NCI-H146 treated with DMSO at 0.1 percent for 48 hours (cell line): Measurements from ENCODE around the gene TLE3.

Experiments used
- DNase-seq: peaks from one replicate; lab custom pipeline; 2025; ENCODE audit not compliant: unreplicated experiment; lab: John Stamatoyannopoulos, UW

TLE3 gene

DNA sequence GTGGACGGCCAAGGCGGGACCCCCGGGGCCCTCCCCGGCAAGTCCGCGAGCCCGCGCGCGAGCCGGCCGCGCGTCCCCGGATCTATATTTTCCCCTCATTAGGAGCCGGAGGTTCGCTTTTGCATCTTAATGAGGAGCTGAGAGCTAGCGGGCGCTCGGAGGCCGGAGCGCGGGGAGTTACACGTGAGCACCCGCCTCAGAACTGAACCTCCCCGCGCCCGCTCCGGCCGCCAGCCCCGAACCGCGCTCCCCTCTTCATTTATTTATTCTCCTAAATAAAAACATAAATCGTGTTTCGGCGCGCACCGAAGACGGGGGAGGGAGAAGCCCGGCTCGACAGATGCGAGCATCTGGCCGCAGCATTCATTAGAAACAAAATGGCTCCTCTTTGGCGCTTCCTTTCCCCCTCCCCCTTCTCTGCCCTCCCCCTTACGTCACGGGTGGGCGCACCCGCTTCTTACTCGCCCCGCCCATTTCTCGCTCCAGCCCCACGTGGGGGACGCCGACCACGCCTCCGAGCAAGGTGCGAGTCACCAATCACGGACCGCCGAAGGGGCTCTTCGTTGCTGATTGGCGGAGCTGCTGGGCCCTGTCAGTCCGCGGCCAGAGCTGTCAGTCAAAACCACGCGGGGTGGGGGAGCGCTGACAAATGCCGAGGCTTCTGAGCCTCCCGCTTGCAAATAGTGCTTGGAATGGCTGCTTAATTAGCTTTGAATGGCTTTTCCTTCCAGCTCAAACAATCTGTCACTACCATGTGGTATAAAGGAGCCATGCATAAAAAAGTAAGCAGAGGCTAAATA lies 1.6 kb upstream of the TLE3 start:
- peak; percentile 92 for DNase-seq

DNA sequence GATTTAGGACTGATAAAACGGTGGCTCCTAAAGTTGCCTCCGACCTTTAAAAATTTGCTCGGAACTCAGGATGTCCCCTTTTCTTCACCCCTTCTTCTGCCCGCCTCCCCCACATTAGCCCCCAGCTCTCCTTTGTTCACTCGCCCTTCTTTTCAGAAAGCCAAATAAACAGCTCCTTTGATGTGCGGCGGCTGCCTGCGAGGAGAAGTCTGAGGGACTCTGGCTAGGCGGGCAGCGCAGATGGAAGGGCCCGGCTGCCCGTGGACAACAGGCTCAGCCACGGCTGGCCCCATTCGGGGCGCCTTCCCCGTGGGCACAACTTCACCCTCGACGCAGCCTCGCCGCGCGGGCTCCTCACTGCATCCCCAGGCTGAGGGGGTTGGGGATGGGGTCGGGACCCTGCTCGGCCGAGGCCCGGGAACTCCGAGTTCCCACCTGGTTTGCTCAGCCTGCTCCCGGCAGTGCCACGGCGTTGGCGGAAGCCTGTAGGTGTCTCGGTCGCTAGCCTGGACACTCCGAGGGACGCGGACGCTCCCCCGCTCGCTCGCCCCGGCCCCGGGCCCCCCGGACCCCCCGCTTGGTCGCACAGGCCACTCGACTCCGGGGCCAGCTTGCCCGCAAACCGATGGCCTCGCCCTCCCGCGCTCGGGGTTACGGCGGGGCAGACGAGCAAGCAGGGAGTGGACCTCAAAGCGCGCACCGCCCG lies 897 bp upstream of the TLE3 start:
- peak; percentile 27 for DNase-seq

DNA sequence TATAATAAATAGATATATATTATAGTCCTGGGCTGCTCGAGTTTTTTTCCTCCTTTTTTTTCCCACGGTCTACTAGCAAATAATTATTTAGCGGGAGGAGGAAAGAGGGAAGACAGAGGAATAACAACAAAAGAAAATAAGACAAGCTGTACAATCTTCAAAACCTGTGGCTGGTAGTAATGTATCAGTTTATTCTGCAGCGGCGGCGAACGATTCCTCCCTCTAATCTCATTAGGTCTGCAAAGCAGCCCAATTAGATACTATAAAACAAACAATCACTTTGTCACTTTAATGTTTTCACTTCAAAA lies 390 bp upstream of the TLE3 start:
- no peak for DNase-seq

DNA sequence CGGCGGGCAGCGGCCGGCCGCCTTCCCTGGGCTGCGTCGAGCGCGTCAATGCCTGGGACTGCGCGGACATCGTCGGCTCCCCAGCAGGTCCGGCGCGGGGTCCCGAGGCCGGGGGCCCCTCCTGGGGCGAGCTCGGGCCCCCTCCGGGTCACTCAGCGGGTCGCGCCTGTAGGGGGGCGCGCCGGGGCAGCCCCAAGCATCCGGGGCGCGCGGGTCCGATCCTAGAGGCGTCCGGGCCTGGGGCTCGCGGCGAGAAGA lies 725 bp downstream of the TLE3 start:
- DNase-seq, result no peak

DNA sequence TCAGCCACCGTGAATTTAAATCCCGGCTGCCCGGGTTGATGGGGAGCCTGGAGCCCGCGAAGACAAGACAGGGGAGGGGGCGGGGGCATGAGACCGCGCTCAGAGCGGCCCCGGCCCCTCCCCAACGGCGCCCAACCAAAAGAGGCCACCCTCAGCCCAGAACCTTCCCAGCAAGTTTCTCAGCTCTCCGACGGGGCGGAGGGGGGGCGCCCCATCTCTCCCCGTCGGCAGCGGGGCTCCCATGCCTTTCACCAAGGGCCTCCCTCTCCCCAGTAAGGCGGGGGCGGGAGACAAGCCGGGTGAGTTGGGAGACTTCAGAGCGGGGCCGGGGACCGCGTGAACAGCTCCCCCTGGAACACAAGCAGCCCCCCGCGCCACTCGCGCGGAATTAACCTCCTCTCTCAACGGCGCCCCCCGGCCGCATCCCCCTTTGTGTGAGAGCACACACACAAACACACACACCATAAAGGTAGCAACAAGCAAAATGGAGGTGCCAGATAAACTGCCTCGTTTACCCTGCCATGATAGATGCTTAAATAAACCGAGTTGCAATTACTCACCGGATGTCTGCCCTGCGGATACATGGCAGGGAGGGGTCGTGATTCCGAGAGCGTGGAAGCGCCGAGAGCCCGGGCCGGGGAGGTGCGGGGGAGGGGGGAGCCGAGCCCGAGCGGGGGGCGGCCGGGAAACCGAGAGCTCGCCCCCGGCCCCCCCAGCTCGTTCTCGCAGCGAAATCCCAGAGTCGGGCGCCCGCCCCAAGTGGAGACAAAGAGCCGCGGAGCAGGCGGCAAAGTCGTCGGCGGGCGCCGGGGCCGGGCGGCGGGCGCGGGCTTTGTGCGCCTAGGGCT lies 1.3 kb downstream of the TLE3 start:
- DNase-seq, result peak; percentile 3

DNA sequence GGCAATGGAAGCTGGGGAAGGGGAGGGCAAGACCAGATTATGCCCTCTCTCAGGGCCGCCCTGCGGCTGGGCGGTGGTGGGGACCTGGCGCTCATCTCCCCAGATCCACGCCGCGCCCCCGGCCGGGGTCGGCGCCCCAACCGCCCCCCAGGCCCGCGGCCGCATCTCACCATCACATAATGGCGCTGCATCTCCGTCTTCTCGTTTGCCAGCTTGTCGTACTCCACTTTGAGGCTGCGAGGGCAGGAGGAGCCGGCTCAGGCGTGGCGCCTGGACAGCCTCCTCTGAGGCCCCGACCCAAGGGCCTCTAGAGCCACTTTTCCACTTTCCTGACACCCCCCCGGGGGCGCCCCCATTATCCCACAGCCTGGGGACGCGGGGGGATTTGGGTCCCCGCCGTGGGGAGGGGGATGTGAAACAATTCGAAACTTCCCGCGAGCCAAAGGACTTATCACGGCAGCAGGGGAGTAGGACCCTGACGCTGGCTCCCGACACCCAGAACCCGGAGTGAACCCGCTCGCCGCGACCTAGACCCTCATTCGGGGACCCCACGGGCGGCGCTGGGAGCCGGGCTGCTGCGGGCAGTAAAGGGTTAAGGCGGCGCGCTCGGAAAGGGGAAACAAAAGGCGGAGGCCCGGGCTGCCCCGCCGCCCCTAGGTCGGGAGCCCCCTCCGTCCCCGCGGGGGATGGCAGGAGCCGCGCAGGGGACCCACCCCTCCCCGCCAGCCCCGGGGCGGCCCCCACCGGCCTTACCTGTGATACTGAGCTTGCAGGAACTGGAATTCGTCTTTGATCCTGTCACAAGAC lies 2.1 kb downstream of the TLE3 start:
- no peak for DNase-seq

DNA sequence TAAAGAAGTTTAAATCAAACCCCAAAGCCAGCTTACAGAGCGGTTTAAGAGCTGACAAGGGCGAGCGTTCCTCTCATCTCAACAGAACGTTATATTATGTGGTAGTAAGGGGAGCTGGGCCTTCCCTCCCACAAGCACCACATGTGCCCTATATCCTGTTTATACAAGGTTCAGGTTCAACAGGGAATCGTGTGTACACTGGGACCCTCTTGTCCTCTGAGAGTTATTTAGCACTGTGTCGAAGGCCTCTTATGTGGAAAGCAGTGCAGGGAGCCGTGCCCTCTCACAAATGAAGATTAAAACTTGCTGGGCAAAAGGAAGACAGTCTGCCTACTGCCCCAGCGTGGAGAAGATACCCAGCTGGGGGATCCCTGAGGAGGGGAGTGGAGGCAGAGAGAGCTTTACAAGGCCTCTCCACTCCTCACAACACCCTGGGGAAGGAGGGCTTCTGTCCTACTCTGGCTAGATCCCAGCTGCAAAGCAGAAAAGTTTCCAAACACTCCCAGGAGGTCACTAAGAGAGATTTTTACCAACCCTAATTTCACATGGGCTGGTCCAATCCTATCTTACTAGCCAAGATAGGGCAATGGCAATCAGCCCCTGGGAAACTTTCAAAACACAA lies 2.9 kb downstream of the TLE3 start:
- no peak for DNase-seq

DNA sequence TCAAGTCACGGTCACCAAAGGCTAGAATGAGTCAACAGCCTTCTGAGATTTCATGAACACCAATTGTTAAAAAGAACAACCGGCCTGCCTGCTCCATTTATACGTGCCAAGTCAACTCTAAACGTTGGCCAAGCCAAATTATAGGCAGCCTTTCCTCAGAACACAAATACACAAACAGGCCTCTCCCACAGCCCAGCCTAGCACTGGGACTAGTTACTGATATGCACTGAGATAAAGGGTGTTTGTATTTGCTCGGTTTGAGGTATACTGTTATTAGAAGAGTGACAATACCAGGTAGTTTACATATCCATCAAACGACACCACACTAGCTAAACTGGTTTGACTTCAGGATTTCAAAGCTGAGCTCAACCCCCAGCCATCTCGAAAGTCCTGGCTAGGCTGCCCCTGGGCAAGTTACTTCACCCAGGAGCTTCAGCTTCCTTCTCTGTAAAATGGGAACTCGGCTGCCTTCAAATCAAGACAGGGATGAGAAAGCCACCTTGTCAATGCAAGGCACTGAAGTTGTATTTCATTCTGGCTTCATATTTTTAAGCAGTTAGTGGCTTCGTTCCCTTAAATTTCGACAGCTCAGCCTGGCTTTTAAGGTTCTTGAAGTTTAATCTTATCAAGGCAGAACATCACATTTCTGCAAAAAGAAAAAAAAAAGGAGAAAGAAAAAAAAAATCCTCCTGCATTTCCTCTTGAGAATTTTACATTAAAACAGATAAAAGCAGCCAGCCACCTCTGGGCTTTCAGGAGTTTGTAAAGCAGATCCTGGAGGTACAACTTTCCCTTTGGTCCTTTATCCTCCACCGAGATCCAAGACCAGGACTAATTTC lies 4.0 kb downstream of the TLE3 start:
- no peak for DNase-seq

DNA sequence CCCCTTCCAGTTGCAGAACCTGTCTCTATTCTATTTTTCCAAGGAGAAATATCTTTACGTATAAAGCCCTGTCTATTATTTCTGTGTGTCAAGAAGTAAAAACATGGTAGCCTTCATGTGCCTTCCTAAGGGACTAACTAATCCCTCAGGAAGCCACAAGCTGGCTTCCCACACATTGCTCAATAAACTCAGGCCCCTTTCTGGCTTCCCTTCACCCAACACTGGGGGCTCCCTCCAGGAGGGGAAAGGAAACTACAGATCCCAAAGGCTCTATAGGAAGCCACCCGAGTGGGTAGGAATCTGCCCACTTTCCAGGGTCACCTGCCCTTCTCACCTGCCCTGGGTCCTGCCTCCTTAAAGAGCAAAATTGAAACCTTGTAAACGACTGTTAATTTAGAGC lies 4.6 kb downstream of the TLE3 start:
- no peak for DNase-seq

DNA sequence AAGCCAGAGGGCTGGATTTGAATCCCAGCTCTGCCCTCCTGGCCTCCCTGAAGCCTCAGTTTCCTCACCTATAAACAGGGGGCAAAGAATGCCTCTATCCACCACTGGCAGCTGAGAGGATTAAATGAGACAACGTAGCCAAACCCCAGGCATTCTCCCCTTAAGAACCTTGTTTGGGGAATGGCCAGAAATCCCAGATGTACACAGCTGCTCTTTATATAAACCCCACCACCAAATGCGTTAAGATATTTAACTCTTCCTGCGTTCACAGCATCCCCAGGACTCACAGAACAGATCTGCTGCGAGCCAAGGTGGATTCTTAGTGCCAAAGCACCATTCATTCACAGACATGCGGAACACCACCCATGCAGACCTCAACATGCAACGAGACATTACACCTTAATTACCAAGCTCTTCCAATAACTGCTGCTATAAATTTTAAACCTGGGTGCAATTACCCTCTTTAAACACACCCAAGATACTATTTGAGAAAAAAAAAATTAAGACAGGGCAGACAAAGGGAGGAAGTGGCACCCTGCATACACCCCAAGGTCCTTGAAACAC lies 5.2 kb downstream of the TLE3 start:
- no peak for DNase-seq

DNA sequence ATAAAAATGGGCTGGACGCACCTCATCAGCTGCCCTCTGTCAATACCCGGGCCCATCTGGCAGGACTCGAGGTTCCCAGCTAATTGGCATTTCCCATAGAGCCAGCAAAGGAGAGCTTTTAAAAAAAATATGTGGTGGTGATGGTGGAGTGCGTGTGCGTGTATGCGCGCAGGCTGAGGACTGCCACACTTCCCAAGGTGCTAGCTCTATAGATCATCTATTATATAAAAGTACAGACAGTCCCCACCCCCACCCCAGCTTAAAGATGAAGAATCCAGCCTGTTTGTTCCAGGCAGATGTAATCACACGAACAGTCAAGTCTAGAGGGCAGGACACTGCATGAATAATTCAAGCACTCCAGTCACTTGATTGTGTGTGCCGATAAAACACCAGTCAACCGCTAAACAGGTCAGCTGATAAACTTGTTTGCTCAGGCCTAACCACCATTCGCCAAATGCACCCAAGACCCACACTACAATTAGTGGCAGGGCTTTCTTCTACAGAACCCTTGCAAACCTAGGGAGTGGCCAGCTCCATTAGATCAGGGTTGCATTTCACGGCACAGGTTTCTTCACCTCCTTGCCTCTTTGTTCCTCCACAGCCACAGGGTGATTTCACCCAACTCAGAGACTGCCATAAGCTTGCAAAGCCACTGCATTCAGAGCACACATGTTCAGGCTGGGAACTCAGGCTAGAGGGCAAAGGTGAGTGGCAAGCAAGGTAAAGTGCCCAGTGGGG lies 5.8 kb downstream of the TLE3 start:
- peak; percentile 56 for DNase-seq

DNA sequence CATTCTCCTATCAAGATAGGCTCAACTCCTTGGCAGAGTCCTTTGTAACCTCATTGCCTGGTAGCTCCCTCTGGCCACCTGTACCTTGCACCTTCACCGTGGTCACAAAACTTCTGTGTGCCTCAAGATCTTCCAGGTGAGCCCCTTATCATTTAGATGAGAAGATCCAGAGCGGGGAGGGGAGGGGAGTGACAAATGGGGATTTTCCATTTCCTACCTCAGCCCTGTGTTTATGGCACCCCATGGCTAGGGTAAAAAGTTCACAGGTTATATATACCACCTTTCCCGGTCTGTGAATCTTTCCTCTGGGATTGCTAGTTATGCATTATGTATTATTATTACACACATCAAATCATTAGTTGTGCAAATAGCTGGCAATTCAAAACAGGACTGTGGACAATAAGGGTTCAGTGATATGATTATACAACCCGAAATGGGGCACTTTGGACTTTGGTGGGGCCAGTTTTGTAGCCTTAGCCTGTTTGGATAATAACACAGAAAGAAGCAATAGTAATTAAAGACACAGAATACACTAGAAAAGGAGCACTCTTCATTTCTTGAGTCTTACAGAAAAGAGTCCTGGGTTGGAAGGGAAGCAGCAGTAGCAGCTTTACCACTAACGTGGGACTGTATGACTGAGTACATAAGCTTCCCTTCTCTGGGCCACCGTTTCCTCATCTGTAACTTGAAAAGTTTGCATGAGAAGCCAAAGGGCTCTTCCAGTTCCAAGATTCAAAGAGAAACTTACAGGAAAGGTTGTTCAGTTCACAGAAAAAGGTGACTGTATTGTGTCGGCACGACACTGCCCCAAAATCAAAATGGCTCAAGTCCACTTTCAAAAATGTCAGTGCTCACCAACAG lies 7.1 kb downstream of the TLE3 start:
- no peak for DNase-seq

DNA sequence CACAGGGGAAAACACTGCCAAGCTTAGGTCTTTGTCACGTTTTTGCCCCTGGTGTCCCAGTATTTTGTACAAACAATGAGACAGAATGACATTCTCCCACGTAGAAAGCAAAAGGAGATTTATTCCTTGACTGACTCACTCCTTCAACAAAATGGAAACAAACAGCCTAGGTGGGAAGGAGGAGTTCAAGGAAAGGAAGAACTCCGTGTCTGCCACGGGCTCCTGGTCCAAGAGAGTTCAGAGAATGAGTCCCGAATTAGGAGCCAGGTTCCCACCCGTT lies 8.1 kb downstream of the TLE3 start:
- DNase-seq, result no peak

DNA sequence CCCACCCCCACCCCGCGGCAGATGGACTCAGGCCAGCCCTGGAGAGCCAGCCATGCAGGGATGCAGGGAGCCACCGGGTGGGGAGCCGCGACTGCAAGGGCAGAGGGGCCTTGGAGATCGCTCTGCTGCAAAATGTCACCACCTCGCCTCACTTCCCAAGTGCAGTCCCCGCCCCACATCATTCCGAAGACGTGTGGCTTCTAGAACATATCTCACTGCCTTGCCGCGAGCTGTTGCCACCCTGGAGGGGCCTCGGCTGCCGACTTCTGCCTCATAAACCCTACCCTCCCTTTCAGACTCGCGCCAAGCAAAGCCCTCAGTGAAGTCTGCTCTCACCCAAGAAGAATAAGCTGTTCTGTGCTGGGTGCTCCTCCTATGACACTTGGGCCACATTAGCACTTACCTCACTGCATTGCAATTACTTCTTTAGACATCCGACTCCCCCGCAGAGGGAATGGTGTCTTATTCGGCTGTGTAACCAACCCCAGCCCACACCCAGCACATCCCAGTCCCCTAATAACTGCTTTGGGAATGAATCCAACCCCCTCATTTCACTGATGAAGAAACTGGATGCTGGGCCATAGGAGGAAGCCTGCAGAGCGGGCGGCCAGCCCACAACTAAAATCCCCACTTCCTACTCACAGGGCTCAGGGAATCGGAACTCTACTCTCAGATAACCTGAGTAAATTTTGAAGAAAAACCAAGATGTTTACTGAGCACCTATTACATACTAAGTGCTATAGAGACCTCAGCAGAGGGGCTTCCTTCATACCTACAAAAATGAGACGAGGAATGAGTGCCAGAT lies 8.6 kb downstream of the TLE3 start:
- DNase-seq, result no peak

DNA sequence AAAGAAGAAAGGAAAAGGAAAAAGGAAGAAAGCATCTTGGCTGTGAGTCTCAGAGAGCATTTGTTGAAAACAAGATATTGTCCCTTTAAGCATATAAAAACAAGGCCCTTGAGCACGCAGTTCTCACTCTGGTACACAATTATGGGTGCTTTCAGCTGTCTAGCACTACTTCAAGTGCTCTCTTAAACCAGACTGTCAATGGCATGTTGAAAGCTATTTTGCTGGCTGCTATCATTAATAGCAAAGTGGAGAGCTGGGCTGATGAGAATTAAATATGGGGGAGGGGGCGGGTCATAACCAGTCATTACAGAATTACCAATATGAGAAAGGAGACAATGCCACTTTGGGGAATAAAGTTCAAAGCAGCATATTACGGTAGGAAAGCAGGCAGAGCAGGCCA lies 9.3 kb downstream of the TLE3 start:
- no peak for DNase-seq

DNA sequence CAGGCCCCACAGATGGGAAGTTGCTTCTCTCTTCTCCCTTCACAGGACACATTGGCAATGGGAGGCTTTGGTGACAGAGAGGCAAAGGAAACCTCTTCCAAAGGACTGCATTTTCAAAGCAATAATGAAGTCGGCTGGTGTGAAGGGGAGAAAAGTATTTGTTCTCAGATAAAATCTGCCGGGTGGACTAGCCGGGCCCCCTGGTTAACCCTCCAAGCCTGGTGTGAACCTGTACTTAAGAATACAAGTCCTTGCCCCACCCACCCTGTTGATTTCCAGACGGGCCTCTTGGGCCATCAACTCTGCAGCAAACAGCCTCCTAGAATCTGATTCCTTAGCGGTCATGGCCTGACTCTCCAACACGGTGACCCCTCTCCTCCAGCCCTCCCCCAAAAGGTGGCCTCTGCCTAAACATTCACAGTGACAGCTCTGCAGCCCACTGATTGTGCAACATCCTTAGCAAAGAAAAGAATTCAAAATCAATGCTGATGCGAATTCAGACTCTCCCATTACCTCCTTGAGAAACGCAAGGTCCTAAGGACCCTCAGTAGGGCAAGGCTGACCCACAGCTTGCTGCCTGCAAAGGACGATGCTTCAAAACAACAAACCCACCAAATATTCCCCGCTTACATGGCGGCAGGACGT lies 9.9 kb downstream of the TLE3 start:
- no peak for DNase-seq

DNA sequence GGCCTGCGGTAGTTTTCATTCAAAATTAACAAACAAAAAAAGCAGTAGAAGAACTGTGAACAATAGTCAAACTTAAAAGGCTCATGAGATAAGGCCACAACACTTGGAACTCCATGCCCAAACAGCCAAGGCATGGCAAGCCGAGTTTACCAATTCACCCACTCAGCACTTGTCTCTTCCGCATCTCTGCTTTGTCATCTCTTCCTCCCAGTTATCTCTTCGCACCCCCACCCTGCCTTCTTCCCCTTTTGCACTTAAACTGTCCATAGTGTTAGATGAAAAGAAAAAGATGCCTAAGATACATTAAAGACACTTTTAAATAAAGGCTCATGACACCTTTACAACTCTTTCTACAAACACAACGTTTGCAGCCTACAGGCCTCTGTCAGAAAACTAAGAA lies 11.1 kb downstream of the TLE3 start:
- no peak for DNase-seq
